Naive B cell (primary cell): ENCODE data around the gene SLC35F1. TPM values are rescaled to one million over a fixed set of nuclear protein-coding genes. Genes with fewer than 3 reads are reported as not detected.

ENCODE experiments used
- ATAC-seq, 2 donors: fragments of 150-1000 bp; cut with Tn5 transposase; 2 replicates each; pipeline ENCODE4 v1.10.0; 2021; ENCODE audit warnings: low read depth in 2 of 2, mild to moderate bottlenecking in 2 of 2, moderate library complexity in 2 of 2
- DNase-seq: peaks from one replicate; pipeline ENCODE4 v3.0.0; 2022
- H3K27ac Mint-ChIP-seq, 6 donors: one replicate each; pipeline ENCODE4 v1.8.0; 2020 to 2022; ENCODE audit warnings: mild to moderate bottlenecking in 6 of 6, mixed read lengths in 6 of 6, moderate library complexity in 5 of 6, inconsistent platforms in 2 of 6
- H3K27me3 Mint-ChIP-seq, 3 donors: one replicate each; pipeline ENCODE4 v1.8.0; 2021 to 2022; ENCODE audit warnings: mixed read lengths in 3 of 3, mild to moderate bottlenecking in 1 of 3
- H3K36me3 Mint-ChIP-seq, 2 donors: one replicate each; pipeline ENCODE4 v1.8.0; 2020 to 2022; ENCODE audit warnings: mixed read lengths in 2 of 2, inconsistent platforms in 1 of 2, mild to moderate bottlenecking in 1 of 2
- H3K4me1 Mint-ChIP-seq, 3 donors: one replicate each; pipeline ENCODE4 v1.8.0; 2020 to 2022; ENCODE audit warnings: mixed read lengths in 3 of 3, inconsistent platforms in 1 of 3, mild to moderate bottlenecking in 1 of 3, moderate library complexity in 1 of 3
- H3K4me3 Mint-ChIP-seq, 8 donors: one replicate each; pipeline ENCODE4 v1.8.0; 2020 to 2022; ENCODE audit warnings: mild to moderate bottlenecking in 8 of 8, mixed read lengths in 8 of 8, moderate library complexity in 8 of 8, inconsistent platforms in 2 of 8
- H3K9me3 Mint-ChIP-seq, 7 donors: one replicate each; pipeline ENCODE4 v1.8.0; 2020 to 2022; ENCODE audit warnings: mixed read lengths in 7 of 7, mild to moderate bottlenecking in 5 of 7, inconsistent platforms in 2 of 7, moderate library complexity in 1 of 7
- polyA plus RNA-seq, 6 donors: library from polyadenylated mRNA; unstranded; fragments of 300-500 nt; fragmentation: Illumina TruSeq; gene quantifications; one replicate each; pipeline ENCODE4 v1.2.3, GENCODE V29; 2021; ENCODE audit warnings: low read depth in 6 of 6

Gene SLC35F1
- polyA plus RNA-seq, 6 donors from 2014 or later = not detected

DNA sequence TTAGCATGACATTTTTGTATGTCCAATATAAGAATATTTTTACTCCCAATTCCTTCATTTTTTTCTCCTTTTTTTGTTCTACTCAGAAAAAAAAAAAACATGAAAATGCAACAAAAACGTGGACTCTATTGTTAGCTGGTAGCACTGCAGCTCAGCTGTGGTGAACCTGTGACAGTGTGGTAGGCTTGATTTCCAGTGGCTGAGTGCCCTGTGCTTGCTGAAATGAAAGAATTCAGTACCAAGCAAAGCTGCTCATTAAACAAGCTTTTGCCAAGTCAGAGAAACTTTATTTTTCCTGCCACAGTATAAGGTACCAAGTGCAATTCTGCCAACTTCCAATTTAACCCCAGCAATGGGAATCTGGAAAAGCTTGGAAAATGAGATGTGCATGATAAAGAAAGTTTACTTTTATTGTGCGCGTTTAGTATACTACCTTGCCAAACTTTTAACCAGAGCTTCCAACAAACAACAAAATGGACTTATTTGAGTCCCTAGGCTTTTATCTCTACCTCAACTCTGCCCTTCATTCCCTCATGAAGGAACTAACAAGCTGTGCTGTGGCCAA, 215.2 kb downstream of the SLC35F1 start:
- peaks cover 0 to 14% (median 0%) of the 10 kb centered on the region in 7 donors for H3K9me3 Mint-ChIP-seq
- no peaks in the 10 kb centered on the region for H3K36me3 Mint-ChIP-seq
- H3K27ac Mint-ChIP-seq = no peak overlapping the region
- H3K4me1 Mint-ChIP-seq = no peaks in the 10 kb centered on the region
- DNase-seq (no peak), ATAC-seq (no peak)
- no peaks in the 10 kb centered on the region for H3K27me3 Mint-ChIP-seq
- no peak overlapping the region for H3K4me3 Mint-ChIP-seq

DNA sequence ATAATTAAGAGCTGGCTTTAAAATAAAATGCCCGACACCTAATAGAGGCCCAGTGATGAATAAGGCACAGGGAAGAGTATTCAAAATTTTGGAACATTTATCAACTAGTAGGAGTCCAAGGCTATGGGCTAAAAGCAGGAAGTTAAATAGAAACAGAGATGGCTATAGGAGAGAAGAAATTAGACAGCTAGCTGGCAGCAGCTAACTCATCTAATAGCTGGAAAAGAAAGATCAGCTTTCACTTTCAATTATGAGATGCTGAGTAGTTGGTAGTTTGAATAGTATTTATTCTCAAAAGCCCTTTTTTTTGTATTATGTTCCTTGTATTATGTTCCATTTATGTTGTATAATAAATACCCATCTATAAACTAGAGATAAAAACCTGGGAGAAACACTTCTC, 215.7 kb downstream of the SLC35F1 start:
- ATAC-seq (no peak), DNase-seq (no peak)
- H3K27me3 Mint-ChIP-seq = no peaks in the 10 kb centered on the region
- H3K9me3 Mint-ChIP-seq = peaks cover 0 to 14% (median 0%) of the 10 kb centered on the region in 7 donors
- no peak overlapping the region for H3K27ac Mint-ChIP-seq
- H3K4me3 Mint-ChIP-seq = no peak overlapping the region
- no peaks in the 10 kb centered on the region for H3K4me1 Mint-ChIP-seq
- H3K36me3 Mint-ChIP-seq = no peaks in the 10 kb centered on the region

DNA sequence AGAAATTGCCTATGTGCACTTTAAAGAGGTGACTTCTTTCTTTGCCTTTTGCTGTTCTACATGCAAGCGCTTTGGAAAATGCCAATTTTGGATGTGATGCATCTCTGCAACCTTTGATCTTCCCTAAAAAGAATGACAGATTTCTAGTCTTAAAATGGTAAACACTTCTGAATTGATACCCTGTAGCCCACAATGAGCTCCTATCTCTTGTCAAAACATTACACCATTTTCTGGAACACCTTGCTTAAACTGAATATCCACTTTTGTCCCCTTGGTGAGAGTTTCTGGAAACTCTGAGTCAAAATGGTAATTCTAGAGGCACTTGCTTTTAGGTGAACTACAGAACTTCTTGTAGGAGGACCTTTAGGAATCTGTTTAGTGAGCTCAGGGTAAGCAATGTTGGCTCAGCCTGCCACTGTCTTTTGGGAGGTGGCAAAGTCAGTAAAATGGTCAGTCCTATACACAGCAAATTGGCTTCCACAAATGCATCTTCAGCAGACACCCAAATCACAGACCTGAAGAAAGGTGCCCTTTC, 216.5 kb downstream of the SLC35F1 start:
- no peak for ATAC-seq
- no peaks in the 10 kb centered on the region for H3K4me1 Mint-ChIP-seq
- H3K27me3 Mint-ChIP-seq = no peaks in the 10 kb centered on the region
- H3K4me3 Mint-ChIP-seq = no peak overlapping the region
- peaks cover 0 to 14% (median 0%) of the 10 kb centered on the region in 7 donors for H3K9me3 Mint-ChIP-seq
- H3K27ac Mint-ChIP-seq = no peak overlapping the region
- no peaks in the 10 kb centered on the region for H3K36me3 Mint-ChIP-seq
- no peak for DNase-seq

DNA sequence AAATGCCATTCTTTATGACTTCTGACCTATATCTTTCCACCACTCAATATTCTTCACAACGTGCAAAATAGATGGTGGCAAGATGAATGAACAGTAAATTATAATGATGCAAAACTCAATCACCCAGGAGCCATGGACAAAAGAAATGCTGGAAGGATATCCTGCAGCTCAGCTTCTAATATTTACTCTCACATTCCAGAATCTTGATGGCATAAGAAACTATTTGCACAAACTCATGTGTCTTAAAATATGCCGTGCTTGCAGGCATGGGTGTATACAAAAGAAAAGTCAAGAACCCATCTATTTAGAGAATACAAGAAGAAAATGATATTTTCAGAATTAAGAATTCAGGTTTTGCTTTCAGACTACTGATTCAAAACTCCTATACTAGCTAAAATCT, 217.8 kb downstream of the SLC35F1 start:
- peaks cover 0 to 14% (median 5%) of the 10 kb centered on the region in 7 donors for H3K9me3 Mint-ChIP-seq
- DNase-seq = no peak
- no peaks in the 10 kb centered on the region for H3K36me3 Mint-ChIP-seq
- no peaks in the 10 kb centered on the region for H3K27me3 Mint-ChIP-seq
- no peak overlapping the region for H3K4me3 Mint-ChIP-seq
- H3K4me1 Mint-ChIP-seq = no peaks in the 10 kb centered on the region
- ATAC-seq = no peak
- H3K27ac Mint-ChIP-seq = no peak overlapping the region

- no peaks in the 10 kb centered on the region for H3K27me3 Mint-ChIP-seq
- DNase-seq = no peak
- H3K27ac Mint-ChIP-seq = no peak overlapping the region
- ATAC-seq = no peak
- H3K4me1 Mint-ChIP-seq = no peaks in the 10 kb centered on the region
- H3K9me3 Mint-ChIP-seq = peaks cover 0 to 14% (median 5%) of the 10 kb centered on the region in 7 donors
- no peak overlapping the region for H3K4me3 Mint-ChIP-seq
- no peaks in the 10 kb centered on the region for H3K36me3 Mint-ChIP-seq
These were observed 221.7 kb downstream of the SLC35F1 start for GRCh38 chr6:118128755-118129154.

- Mint-ChIP-seq H3K27me3 (no peaks in the 10 kb centered on the region), H3K4me1 (no peaks in the 10 kb centered on the region), H3K36me3 (no peaks in the 10 kb centered on the region), H3K9me3 (peaks cover 0 to 3% (median 1%) of the 10 kb centered on the region in 7 donors), H3K27ac (no peak overlapping the region), H3K4me3 (no peak overlapping the region)
- ATAC-seq = no peak
- no peak for DNase-seq
These were observed 227.1 kb downstream of the SLC35F1 start for GRCh38 chr6:118134206-118134605.

GRCh38 chr6:118134736-118135135, 227.7 kb downstream of the SLC35F1 start:
- H3K9me3 Mint-ChIP-seq = no peaks in the 10 kb centered on the region
- ATAC-seq (no peak), DNase-seq (no peak)
- no peak overlapping the region for H3K4me3 Mint-ChIP-seq
- H3K27ac Mint-ChIP-seq = no peak overlapping the region
- H3K36me3 Mint-ChIP-seq = no peaks in the 10 kb centered on the region
- H3K27me3 Mint-ChIP-seq = no peaks in the 10 kb centered on the region
- no peaks in the 10 kb centered on the region for H3K4me1 Mint-ChIP-seq

DNA sequence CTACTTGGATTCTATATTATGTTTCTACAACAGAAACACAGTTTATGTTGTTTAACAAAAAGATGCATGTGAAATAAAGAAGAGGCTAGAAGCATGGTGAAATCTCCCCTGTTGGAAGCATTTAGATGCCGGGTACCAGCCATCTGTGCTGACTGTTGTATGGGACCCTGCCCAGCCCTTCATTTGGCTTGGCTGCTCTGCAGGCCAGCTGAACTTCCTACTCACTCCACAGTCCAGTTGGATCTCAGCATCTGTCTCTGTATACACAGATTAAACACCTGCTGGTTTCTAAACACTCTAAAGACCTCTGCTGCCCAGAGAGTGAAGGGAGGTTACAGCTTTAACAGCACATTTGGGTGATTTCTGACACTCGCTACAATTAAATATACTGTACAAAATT, 228.3 kb downstream of the SLC35F1 start:
- Mint-ChIP-seq H3K4me3 (no peak overlapping the region), H3K9me3 (no peaks in the 10 kb centered on the region), H3K27ac (no peak overlapping the region), H3K27me3 (no peaks in the 10 kb centered on the region), H3K4me1 (no peaks in the 10 kb centered on the region), H3K36me3 (no peaks in the 10 kb centered on the region)
- ATAC-seq (no peak), DNase-seq (no peak)

GRCh38 chr6:118141211-118141610, 234.1 kb downstream of the SLC35F1 start:
- Mint-ChIP-seq H3K36me3 (no peaks in the 10 kb centered on the region), H3K27me3 (peaks cover 0 to 3% (median 0%) of the 10 kb centered on the region in 3 donors), H3K9me3 (peaks cover 0 to 2% (median 0%) of the 10 kb centered on the region in 7 donors), H3K4me3 (no peak overlapping the region), H3K4me1 (no peaks in the 10 kb centered on the region), H3K27ac (no peak overlapping the region)
- DNase-seq = no peak
- ATAC-seq = no peak

GRCh38 chr6:118146584-118146983, 239.5 kb downstream of the SLC35F1 start:
- Mint-ChIP-seq H3K27me3 (peaks cover 0 to 3% (median 0%) of the 10 kb centered on the region in 3 donors), H3K4me1 (no peaks in the 10 kb centered on the region), H3K4me3 (no peak overlapping the region), H3K9me3 (peaks cover 0 to 2% (median 0%) of the 10 kb centered on the region in 7 donors), H3K27ac (no peak overlapping the region), H3K36me3 (no peaks in the 10 kb centered on the region)
- no peak for ATAC-seq
- no peak for DNase-seq

- no peaks in the 10 kb centered on the region for H3K4me1 Mint-ChIP-seq
- H3K27ac Mint-ChIP-seq = no peak overlapping the region
- H3K4me3 Mint-ChIP-seq = no peak overlapping the region
- peaks cover 0 to 7% (median 0%) of the 10 kb centered on the region in 3 donors for H3K27me3 Mint-ChIP-seq
- peaks cover 0 to 2% (median 0%) of the 10 kb centered on the region in 7 donors for H3K9me3 Mint-ChIP-seq
- ATAC-seq (no peak), DNase-seq (no peak)
- H3K36me3 Mint-ChIP-seq = no peaks in the 10 kb centered on the region
These were observed 240.4 kb downstream of the SLC35F1 start for GRCh38 chr6:118147511-118147910.

- H3K27ac Mint-ChIP-seq = no peak overlapping the region
- H3K4me3 Mint-ChIP-seq = no peak overlapping the region
- H3K9me3 Mint-ChIP-seq = peaks cover 0 to 2% (median 0%) of the 10 kb centered on the region in 7 donors
- ATAC-seq (no peak), DNase-seq (no peak)
- no peaks in the 10 kb centered on the region for H3K4me1 Mint-ChIP-seq
- H3K36me3 Mint-ChIP-seq = no peaks in the 10 kb centered on the region
- peaks cover 0 to 7% (median 0%) of the 10 kb centered on the region in 3 donors for H3K27me3 Mint-ChIP-seq
These were observed 241.5 kb downstream of the SLC35F1 start for GRCh38 chr6:118148561-118148960.

- no peak for ATAC-seq
- H3K4me3 Mint-ChIP-seq = no peak overlapping the region
- no peak for DNase-seq
- no peaks in the 10 kb centered on the region for H3K36me3 Mint-ChIP-seq
- peaks cover 0 to 4% (median 0%) of the 10 kb centered on the region in 7 donors for H3K9me3 Mint-ChIP-seq
- H3K27ac Mint-ChIP-seq = no peak overlapping the region
- H3K27me3 Mint-ChIP-seq = peaks cover 0 to 4% (median 0%) of the 10 kb centered on the region in 3 donors
- H3K4me1 Mint-ChIP-seq = no peaks in the 10 kb centered on the region
These were observed 245.5 kb downstream of the SLC35F1 start for GRCh38 chr6:118152524-118152923.

DNA sequence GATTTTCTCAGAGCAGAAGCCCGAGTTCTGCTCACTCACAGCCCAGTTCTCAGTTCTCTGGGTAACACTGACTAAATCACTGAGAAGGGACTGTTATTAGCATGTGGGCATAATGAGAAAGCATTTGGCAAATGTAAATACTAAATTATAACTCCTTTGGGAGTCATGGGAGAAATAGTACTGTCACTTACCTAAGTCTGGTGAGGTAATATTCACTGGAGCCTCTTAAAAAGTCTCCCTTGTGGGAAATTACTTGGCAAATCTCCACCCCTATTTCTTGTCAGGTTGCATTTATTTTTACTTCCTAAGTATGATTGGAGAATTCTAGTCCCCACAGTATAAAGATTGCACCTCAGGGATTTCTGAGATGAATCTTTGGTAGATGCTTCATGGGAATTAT, 254.3 kb downstream of the SLC35F1 start:
- H3K36me3 Mint-ChIP-seq = no peaks in the 10 kb centered on the region

More for the DNA sequence above, 254.3 kb downstream of the SLC35F1 start:
- no peak for DNase-seq
- H3K4me1 Mint-ChIP-seq = no peaks in the 10 kb centered on the region
- H3K9me3 Mint-ChIP-seq = peaks cover 0 to 4% (median 0%) of the 10 kb centered on the region in 7 donors
- no peak for ATAC-seq
- peaks cover 0 to 4% (median 0%) of the 10 kb centered on the region in 3 donors for H3K27me3 Mint-ChIP-seq
- H3K4me3 Mint-ChIP-seq = no peak overlapping the region
- H3K27ac Mint-ChIP-seq = no peak overlapping the region
